HepG2 (cell line): ENCODE measurements around the gene RPS19BP1. TPM values are rescaled to one million over a fixed set of nuclear protein-coding genes. Genes with fewer than 3 reads are reported as not detected.

Experiments
- ARNT2 ChIP-seq: sonication (generic); formaldehyde crosslinking; IDR thresholded peaks from 2 replicates; pipeline ENCODE4 v1.8.0; 2022; ENCODE audit warnings: mild to moderate bottlenecking, low read depth, missing genetic modification reagents, moderate library complexity
- ARNTL ChIP-seq: sonication (generic); formaldehyde crosslinking; IDR thresholded peaks from 2 replicates; pipeline ENCODE4 v1.4.0; 2020; ENCODE audit warnings: mild to moderate bottlenecking, missing genetic modification reagents
- KDM3A ChIP-seq: IDR thresholded peaks from 2 replicates; pipeline ENCODE4 v1.6.1; 2018; ENCODE audit warnings: low read depth, missing compliant biosample characterization
- MTA1 ChIP-seq: sonication (generic); formaldehyde crosslinking; IDR thresholded peaks from 2 replicates; pipeline ENCODE4 v1.4.0; 2020; ENCODE audit warnings: missing genetic modification reagents, mild to moderate bottlenecking, borderline replicate concordance
- NFKBIZ ChIP-seq: IDR thresholded peaks from 2 replicates; pipeline ENCODE4 v1.6.1; 2018; ENCODE audit warnings: missing genetic modification reagents, missing compliant biosample characterization
- PCBP2 ChIP-seq: fragments of 200-400 bp; formaldehyde crosslinking; optimal IDR thresholded peaks from 2 replicates; pipeline ENCODE3; 2018; ENCODE audit warnings: low read length, low read depth; ENCODE audit not compliant: poor library complexity, severe bottlenecking
- RFXANK ChIP-seq: IDR thresholded peaks from 2 replicates; pipeline ENCODE4 v1.6.1; 2016
- SIX4 ChIP-seq: sonication (generic); formaldehyde crosslinking; IDR thresholded peaks from 2 replicates; pipeline ENCODE4 v1.4.0; 2020; ENCODE audit warnings: missing genetic modification reagents
- THYN1 ChIP-seq: sonication (generic); formaldehyde crosslinking; IDR thresholded peaks from 2 replicates; pipeline ENCODE4 v1.8.1; 2023; ENCODE audit warnings: low read depth, mild to moderate bottlenecking, moderate library complexity, missing genetic modification reagents, borderline replicate concordance
- ZBTB1 ChIP-seq: sonication (generic); formaldehyde crosslinking; IDR thresholded peaks from 2 replicates; pipeline ENCODE4 v1.4.0; 2020; ENCODE audit warnings: missing genetic modification reagents, borderline replicate concordance
- ZBTB20 ChIP-seq: sonication (generic); formaldehyde crosslinking; IDR thresholded peaks from 2 replicates; pipeline ENCODE4 v1.8.1; 2023; ENCODE audit warnings: missing genetic modification reagents, low read depth, mild to moderate bottlenecking, borderline replicate concordance
- ZNF232 ChIP-seq: sonication (generic); formaldehyde crosslinking; IDR thresholded peaks from 2 replicates; pipeline ENCODE4 v1.4.0; 2020; ENCODE audit warnings: missing genetic modification reagents, borderline replicate concordance
- ZNF264 ChIP-seq: sonication (generic); formaldehyde crosslinking; IDR thresholded peaks from 2 replicates; pipeline ENCODE4 v1.4.0; 2020; ENCODE audit warnings: missing genetic modification reagents
- ZNF513 ChIP-seq: sonication (generic); formaldehyde crosslinking; conservative IDR thresholded peaks from 2 replicates; pipeline ENCODE4 v1.5.0; 2020; ENCODE audit warnings: missing genetic modification reagents
- ZNF549 ChIP-seq: sonication (generic); formaldehyde crosslinking; IDR thresholded peaks from 2 replicates; pipeline ENCODE4 v1.5.0; 2020; ENCODE audit warnings: missing genetic modification reagents
- ZNF564 ChIP-seq: sonication (generic); formaldehyde crosslinking; IDR thresholded peaks from 2 replicates; pipeline ENCODE4 v1.8.1; 2023; ENCODE audit warnings: mild to moderate bottlenecking, missing genetic modification reagents
- ZNF766 ChIP-seq: sonication (generic); formaldehyde crosslinking; IDR thresholded peaks from 2 replicates; pipeline ENCODE4 v1.5.0; 2020; ENCODE audit warnings: missing genetic modification reagents, borderline replicate concordance
- ZNF788 ChIP-seq: sonication (generic); formaldehyde crosslinking; IDR thresholded peaks from 2 replicates; pipeline ENCODE4 v1.5.0; 2020; ENCODE audit warnings: mild to moderate bottlenecking, missing genetic modification reagents, borderline replicate concordance
- ZSCAN21 ChIP-seq: sonication (generic); formaldehyde crosslinking; IDR thresholded peaks from 2 replicates; pipeline ENCODE4 v1.8.0; 2022; ENCODE audit warnings: mild to moderate bottlenecking, missing genetic modification reagents, moderate library complexity, borderline replicate concordance
- ZSCAN31 ChIP-seq: sonication (generic); formaldehyde crosslinking; IDR thresholded peaks from 2 replicates; pipeline ENCODE4 v1.5.0; 2020; ENCODE audit warnings: low read depth, mild to moderate bottlenecking, missing genetic modification reagents
- polyA plus RNA-seq, 8 experiments: library from polyadenylated mRNA; depleted of rRNA in 3 of 8; stranded (reverse) in 7 of 8; unstranded in 1 of 8; fragments of >200 nt; fragmentation: Illumina TruSeq in 4 of 8; extraction: Trizol in 4 of 8; gene quantifications; 2 replicates each; pipeline versions ENCODE4 v1.2.1 to v1.2.3, GENCODE V29; 2011 to 2016; ENCODE audit warnings: low read depth in 4 of 8, missing spikeins in 1 of 8, mixed read lengths in 1 of 8; ENCODE audit not compliant: insufficient read depth in 1 of 8
- total RNA-seq, 5 experiments: library from RNA; depleted of rRNA; stranded (reverse); fragments of >200 nt; fragmentation: Illumina TruSeq; extraction: Trizol; gene quantifications; 2 replicates each; pipeline ENCODE4 v1.2.3, GENCODE V29; 2016; ENCODE audit warnings: low read depth in 1 of 5
- TF ChIP-seq, protein P1 (sequence below): sonication (generic); formaldehyde crosslinking; IDR thresholded peaks from 2 replicates; pipeline ENCODE4 v1.4.0; 2020; ENCODE audit warnings: missing genetic modification reagents, borderline replicate concordance
- TF ChIP-seq, protein P2 (sequence below): sonication (generic); formaldehyde crosslinking; IDR thresholded peaks from 2 replicates; pipeline ENCODE4 v1.4.0; 2020; ENCODE audit warnings: missing genetic modification reagents

The RPS19BP1 gene
- total and polyA plus RNA-seq, 2 of the 13 experiments (the other 11 are each of a cell fraction or from before 2014, with no cell fraction given): 44.3 to 81.3 TPM

DNA sequence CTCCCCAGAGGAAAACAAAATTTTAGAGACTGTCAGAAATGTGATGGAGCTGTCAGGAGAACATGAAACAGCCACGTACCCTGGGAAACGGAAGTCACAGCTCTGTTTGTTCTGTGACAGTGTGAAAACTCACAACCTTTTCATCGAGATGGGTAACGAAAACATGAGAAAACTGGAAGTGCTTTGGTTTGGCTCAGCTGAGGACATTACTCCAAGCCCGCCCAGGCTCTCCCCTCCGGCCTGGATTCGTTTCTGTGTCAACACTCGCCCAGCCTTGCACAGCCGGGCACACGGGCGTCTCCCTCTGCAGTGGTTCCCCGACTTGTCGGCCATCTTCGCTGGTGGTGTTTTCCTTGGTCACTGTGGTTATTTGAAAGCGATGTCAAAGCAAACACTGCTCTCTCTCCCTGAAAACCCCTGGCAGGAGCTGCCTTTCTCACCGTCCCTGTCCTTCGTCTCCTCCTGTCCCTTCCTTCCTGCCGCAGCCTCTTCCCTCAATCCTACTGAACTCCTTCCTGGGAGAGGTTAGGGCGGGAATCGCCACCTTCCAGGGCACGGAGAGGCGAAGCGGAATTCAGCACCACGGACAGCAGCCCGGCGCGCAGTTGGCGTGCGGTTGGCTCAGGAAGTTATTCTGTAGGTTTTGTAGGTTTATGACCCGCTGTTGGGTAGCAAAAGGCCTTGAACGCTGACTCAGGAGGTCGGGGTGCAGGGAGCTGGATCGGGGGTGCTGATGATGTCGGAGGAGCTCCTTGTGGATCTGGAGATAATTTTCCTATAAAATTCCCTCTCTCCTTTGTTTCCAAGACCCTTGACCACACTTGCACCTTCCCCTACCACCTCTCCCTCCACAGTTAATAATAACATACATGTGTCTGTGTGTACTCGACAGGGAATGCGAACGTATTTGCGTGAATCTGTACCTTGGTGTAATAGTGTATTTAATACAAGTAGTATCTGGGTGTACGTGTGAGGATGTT lies 13.1 kb upstream of the RPS19BP1 start (continued):
- TF ChIP-seq, protein P1, sequence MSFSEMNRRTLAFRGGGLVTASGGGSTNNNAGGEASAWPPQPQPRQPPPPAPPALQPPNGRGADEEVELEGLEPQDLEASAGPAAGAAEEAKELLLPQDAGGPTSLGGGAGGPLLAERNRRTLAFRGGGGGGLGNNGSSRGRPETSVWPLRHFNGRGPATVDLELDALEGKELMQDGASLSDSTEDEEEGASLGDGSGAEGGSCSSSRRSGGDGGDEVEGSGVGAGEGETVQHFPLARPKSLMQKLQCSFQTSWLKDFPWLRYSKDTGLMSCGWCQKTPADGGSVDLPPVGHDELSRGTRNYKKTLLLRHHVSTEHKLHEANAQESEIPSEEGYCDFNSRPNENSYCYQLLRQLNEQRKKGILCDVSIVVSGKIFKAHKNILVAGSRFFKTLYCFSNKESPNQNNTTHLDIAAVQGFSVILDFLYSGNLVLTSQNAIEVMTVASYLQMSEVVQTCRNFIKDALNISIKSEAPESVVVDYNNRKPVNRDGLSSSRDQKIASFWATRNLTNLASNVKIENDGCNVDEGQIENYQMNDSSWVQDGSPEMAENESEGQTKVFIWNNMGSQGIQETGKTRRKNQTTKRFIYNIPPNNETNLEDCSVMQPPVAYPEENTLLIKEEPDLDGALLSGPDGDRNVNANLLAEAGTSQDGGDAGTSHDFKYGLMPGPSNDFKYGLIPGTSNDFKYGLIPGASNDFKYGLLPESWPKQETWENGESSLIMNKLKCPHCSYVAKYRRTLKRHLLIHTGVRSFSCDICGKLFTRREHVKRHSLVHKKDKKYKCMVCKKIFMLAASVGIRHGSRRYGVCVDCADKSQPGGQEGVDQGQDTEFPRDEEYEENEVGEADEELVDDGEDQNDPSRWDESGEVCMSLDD (CRISPR knock-in tag): peak; percentile 87; the same call in 1 of the 2 replicates
- TF ChIP-seq ZSCAN31 (CRISPR knock-in tag): peak; percentile 85
- TF ChIP-seq SIX4 (CRISPR knock-in tag): peak; percentile 86; the same call in 1 of the 2 replicates
- TF ChIP-seq ARNTL: 0 out of 2 replicates have a peak, but pooled peaks have one; percentile 55
- no peak for TF ChIP-seq ZNF513 (CRISPR knock-in tag)
- TF ChIP-seq KDM3A (CRISPR knock-in tag): no peak
- TF ChIP-seq ZNF788: peak; percentile 85
- peak; percentile 98 for TF ChIP-seq ZNF232 (CRISPR knock-in tag)
- TF ChIP-seq THYN1 (CRISPR knock-in tag): no peak
- peak; percentile 92; the same call in 1 of the 2 replicates for TF ChIP-seq ZNF766 (CRISPR knock-in tag)
- no peak for TF ChIP-seq PCBP2
- peak; percentile 87; the same call in 1 of the 2 replicates for TF ChIP-seq ZBTB1 (CRISPR knock-in tag)
- TF ChIP-seq NFKBIZ (CRISPR knock-in tag): peak; percentile 73; the same call in 1 of the 2 replicates
- peak; percentile 60; the same call in 1 of the 2 replicates for TF ChIP-seq ZSCAN21 (CRISPR knock-in tag)
- TF ChIP-seq ZNF564: peak; percentile 81; the same call in 1 of the 2 replicates
- TF ChIP-seq, protein P2, sequence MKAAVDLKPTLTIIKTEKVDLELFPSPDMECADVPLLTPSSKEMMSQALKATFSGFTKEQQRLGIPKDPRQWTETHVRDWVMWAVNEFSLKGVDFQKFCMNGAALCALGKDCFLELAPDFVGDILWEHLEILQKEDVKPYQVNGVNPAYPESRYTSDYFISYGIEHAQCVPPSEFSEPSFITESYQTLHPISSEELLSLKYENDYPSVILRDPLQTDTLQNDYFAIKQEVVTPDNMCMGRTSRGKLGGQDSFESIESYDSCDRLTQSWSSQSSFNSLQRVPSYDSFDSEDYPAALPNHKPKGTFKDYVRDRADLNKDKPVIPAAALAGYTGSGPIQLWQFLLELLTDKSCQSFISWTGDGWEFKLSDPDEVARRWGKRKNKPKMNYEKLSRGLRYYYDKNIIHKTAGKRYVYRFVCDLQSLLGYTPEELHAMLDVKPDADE: peak; percentile 80; the same call in 1 of the 2 replicates
- TF ChIP-seq ZNF264: peak; percentile 93
- TF ChIP-seq RFXANK (CRISPR knock-in tag): 0 out of 2 replicates have a peak, but pooled peaks have one; percentile 57
- peak; percentile 88 for TF ChIP-seq ARNT2 (CRISPR knock-in tag)
- no peak for TF ChIP-seq MTA1 (CRISPR knock-in tag)
- no peak for TF ChIP-seq ZNF549 (CRISPR knock-in tag)
- peak; percentile 81; the same call in 1 of the 2 replicates for TF ChIP-seq ZBTB20 (CRISPR knock-in tag)
